Smooth muscle cell (in vitro differentiated cells): Measurements from ENCODE around the gene FAM50A. TPM values are rescaled to one million over a fixed set of nuclear protein-coding genes. Genes with fewer than 3 reads are reported as not detected.
"Not testable (repeated sequence)": the region's sequence is repeated elsewhere in the genome, so short reads cannot be mapped to it uniquely, and the experiment has no call there.

Experiments used
- DNase-seq: peaks from one replicate; lab custom pipeline; 2025; ENCODE audit not compliant: unreplicated experiment; lab: John Stamatoyannopoulos, UW
- H2AFZ ChIP-seq: fragments of 200-600 bp; sonication (generic); 2 replicates; pipeline ENCODE4 v1.6.0; 2016; ENCODE audit warnings: antibody characterized with exemption, low read depth, mild to moderate bottlenecking
- H3F3A ChIP-seq: fragments of 200-600 bp; sonication (generic); 2 replicates; pipeline ENCODE4 v1.6.0; 2017; ENCODE audit warnings: antibody characterized with exemption, low read depth
- H3K27ac ChIP-seq: fragments of 200-600 bp; sonication (generic); 2 replicates; pipeline ENCODE4 v1.5.1; 2016; ENCODE audit warnings: low read depth, mild to moderate bottlenecking
- H3K27me3 ChIP-seq: fragments of 200-600 bp; sonication (generic); 2 replicates; pipeline ENCODE4 v1.6.1; 2016; ENCODE audit warnings: low read depth, mild to moderate bottlenecking
- H3K36me3 ChIP-seq: fragments of 200-600 bp; sonication (generic); 2 replicates; pipeline ENCODE4 v1.5.1; 2016; ENCODE audit warnings: low read depth
- H3K4me1 ChIP-seq: fragments of 200-600 bp; sonication (generic); 2 replicates; pipeline ENCODE4 v1.5.1; 2016; ENCODE audit warnings: low read depth
- H3K4me2 ChIP-seq: fragments of 200-600 bp; sonication (generic); 2 replicates; pipeline ENCODE4 v1.6.0; 2016; ENCODE audit warnings: mild to moderate bottlenecking
- H3K4me3 ChIP-seq: fragments of 200-600 bp; sonication (generic); 2 replicates; pipeline ENCODE4 v1.5.1; 2016; ENCODE audit warnings: mild to moderate bottlenecking
- H3K79me2 ChIP-seq: fragments of 200-600 bp; sonication (generic); 2 replicates; pipeline ENCODE4 v1.6.0; 2016; ENCODE audit warnings: low read depth, mild to moderate bottlenecking
- H3K9ac ChIP-seq: fragments of 200-600 bp; sonication (generic); 2 replicates; pipeline ENCODE4 v1.6.0; 2016; ENCODE audit warnings: low read depth
- H3K9me3 ChIP-seq: fragments of 200-600 bp; sonication (generic); replicated peaks from 2 replicates; pipeline ENCODE4 v1.5.1; 2016; ENCODE audit warnings: low read depth
- H4K20me1 ChIP-seq: fragments of 200-600 bp; sonication (generic); 2 replicates; pipeline ENCODE4 v1.6.0; 2016; ENCODE audit warnings: low read depth
- CTCF ChIP-seq: fragments of 200-600 bp; sonication (generic); IDR thresholded peaks from 2 replicates; pipeline ENCODE4 v1.5.1; 2017; ENCODE audit warnings: borderline replicate concordance, mild to moderate bottlenecking, antibody characterized with exemption; ENCODE audit not compliant: insufficient read depth, poor library complexity, severe bottlenecking
- WGBS: methylation state at CpG from one replicate; pipeline ENCODE4 v1.1.7; 2016; ENCODE audit warnings: low lambda C conversion rate; 5-methylcytosine and 5-hydroxymethylcytosine counted together
- microRNA-seq: library from miRNA; unstranded; fragments of <30 nt; microRNA quantifications from one replicate; pipeline ENCODE4, GENCODE V29; 2016; ENCODE audit warnings: borderline number of aligned reads
- polyA plus RNA-seq: library from polyadenylated mRNA; unstranded; fragments of >200 nt; fragmentation: Nextera tagmentation; extraction: Ambion mirVana; gene quantifications from 2 replicates; pipeline ENCODE4 v1.2.1, GENCODE V29; 2016
- small RNA-seq: library from RNA; depleted of rRNA; stranded (forward); fragments of <200 nt; gene quantifications from one replicate; pipeline ENCODE3, GENCODE V24; 2014
- total RNA-seq: library from RNA; depleted of rRNA; stranded (reverse); fragments of >200 nt; gene quantifications from 2 replicates; pipeline ENCODE4 v1.2.3, GENCODE V29; 2014

The FAM50A gene
- total and polyA plus RNA-seq, 2 experiments from 2014 or later, result 46.0 to 183 TPM

DNA sequence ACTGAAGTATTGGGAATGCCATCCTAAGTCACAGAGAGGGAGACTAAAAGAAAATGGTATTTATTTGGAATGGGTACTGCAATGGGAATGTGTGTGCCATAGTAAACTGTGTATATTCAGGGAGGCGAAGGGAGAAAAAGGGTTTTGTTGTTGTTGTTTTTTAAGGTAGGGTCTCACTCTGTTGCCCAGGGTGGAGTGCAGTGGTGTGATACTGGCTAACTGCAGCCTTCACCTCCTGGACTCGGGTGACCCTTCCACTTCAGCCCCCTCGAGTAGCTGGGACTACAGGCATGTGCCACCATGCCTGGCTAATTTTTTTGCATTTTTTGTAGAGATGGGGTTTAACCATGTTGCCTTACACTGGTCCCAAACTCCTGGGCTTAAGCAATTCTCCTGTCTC lies 50.8 kb downstream of the FAM50A start:
- Histone ChIP-seq H3K27me3 (no peaks in the 10 kb centered on the region), H3K4me2 (no peak overlapping the region), H3K9me3 (no peaks in the 10 kb centered on the region), H3F3A (no peaks in the 10 kb centered on the region), H3K4me1 (peaks cover 3% of the 10 kb centered on the region), H3K9ac (no peak overlapping the region), H3K36me3 (no peaks in the 10 kb centered on the region), H2AFZ (no peak overlapping the region), H3K27ac (no peak overlapping the region), H3K4me3 (no peak overlapping the region), H4K20me1 (no peaks in the 10 kb centered on the region), H3K79me2 (no peaks in the 10 kb centered on the region)
- DNase-seq, result no peak
- TF ChIP-seq CTCF, result no peak
- WGBS, result 80% methylated on average over 3 of the region's 3 CpGs

GRCh38 chrX:154495472-154495922 lies 51.6 kb downstream of the FAM50A start:
- no peaks in the 10 kb centered on the region for H3K27me3 ChIP-seq
- no peaks in the 10 kb centered on the region for H3K79me2 ChIP-seq
- WGBS, result 84% methylated on average over 6 of the region's 6 CpGs
- H3K4me3 ChIP-seq, result no peak overlapping the region
- TF ChIP-seq CTCF, result no peak
- no peaks in the 10 kb centered on the region for H3K9me3 ChIP-seq
- no peak overlapping the region for H2AFZ ChIP-seq
- H3K9ac ChIP-seq, result no peak overlapping the region
- H3K4me2 ChIP-seq, result no peak overlapping the region
- no peak overlapping the region for H3K27ac ChIP-seq
- H4K20me1 ChIP-seq, result no peaks in the 10 kb centered on the region
- no peak for DNase-seq
- no peaks in the 10 kb centered on the region for H3F3A ChIP-seq
- peaks cover 3% of the 10 kb centered on the region for H3K4me1 ChIP-seq
- no peaks in the 10 kb centered on the region for H3K36me3 ChIP-seq

DNA sequence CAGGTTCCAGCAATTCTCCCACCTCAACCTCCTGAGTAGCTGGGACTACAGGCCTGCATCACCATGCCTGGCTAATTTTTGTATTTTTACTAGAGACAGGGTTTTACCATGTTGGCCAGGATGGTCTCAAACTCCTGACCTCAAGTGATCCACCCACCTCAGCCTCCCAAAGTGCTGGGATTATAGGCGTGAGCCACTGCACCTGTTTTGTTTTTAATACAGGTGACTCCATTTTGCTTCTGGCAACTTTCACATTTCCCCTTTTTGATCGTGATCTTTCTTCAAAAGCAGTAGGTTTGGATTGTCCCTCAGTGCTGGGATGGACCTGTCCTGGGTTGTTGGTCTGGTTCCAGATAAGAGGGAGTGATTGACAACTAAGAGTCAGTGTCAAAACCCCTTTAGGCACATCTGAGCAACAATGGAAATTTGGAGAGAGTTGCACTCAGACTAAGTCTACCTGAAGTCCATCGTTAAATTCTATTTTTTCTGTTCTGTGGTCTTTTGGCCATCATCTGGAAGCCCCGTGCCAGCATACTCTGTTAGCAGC lies 52.7 kb downstream of the FAM50A start:
- H3K36me3 ChIP-seq, result not testable (repeated sequence)

More for the DNA sequence above, 52.7 kb downstream of the FAM50A start:
- H4K20me1 ChIP-seq, H3K27me3 ChIP-seq, H3K9ac ChIP-seq, H3K4me3 ChIP-seq, H3K79me2 ChIP-seq, H3K4me2 ChIP-seq, H2AFZ ChIP-seq, DNase-seq, H3K4me1 ChIP-seq, H3K9me3 ChIP-seq, H3K27ac ChIP-seq, H3F3A ChIP-seq: not testable (repeated sequence)
- WGBS, result 82% methylated on average over 4 of the region's 4 CpGs

Small RNAs within 50 kb of the gene (microRNA-seq; reads per million reads assigned to microRNA genes)
- 21.6 reads per million, percentile 29 among the genes with 10 or more reads in this experiment for gene MIR6858

Small RNAs within 50 kb of the gene (small RNA-seq; reads per million reads assigned to genes)
- gene MIR6858, result 0.21 reads per million
- not detected for gene RN7SL697P
- not detected for gene SNORA70

Other genes starting within 250 kb of the FAM50A start
- not detected in 2 replicates for gene OPN1MW2, start 224.4 kb upstream of the FAM50A start, total RNA-seq
- not detected in 2 replicates for gene OPN1MW2, start 224.4 kb upstream of the FAM50A start, polyA plus RNA-seq
- not detected in 2 replicates for gene OPN1MW3, start 186.6 kb upstream of the FAM50A start, total RNA-seq
- not detected in 2 replicates for gene OPN1MW3, start 186.6 kb upstream of the FAM50A start, polyA plus RNA-seq
- gene TEX28, start 149.0 kb upstream of the FAM50A start, total RNA-seq, result not detected in 2 replicates
- not detected in 2 replicates for gene TEX28, start 149.0 kb upstream of the FAM50A start, polyA plus RNA-seq
- gene TKTL1, start 148.3 kb upstream of the FAM50A start, total RNA-seq, result not detected in 2 replicates
- not detected in 2 replicates for gene TKTL1, start 148.3 kb upstream of the FAM50A start, polyA plus RNA-seq
- gene FLNA, start 69.5 kb upstream of the FAM50A start, total RNA-seq, result 807 and 860 TPM in 2 replicates
- gene FLNA, start 69.5 kb upstream of the FAM50A start, polyA plus RNA-seq, result 1,632 and 1,832 TPM in 2 replicates
- gene EMD, start 64.8 kb upstream of the FAM50A start, total RNA-seq, result 46.1 and 61.4 TPM in 2 replicates
- 63.9 and 67.4 TPM in 2 replicates for gene EMD, start 64.8 kb upstream of the FAM50A start, polyA plus RNA-seq
- 2,811 and 3,107 TPM in 2 replicates for gene RPL10, start 45.8 kb upstream of the FAM50A start, total RNA-seq
- gene RPL10, start 45.8 kb upstream of the FAM50A start, polyA plus RNA-seq, result 1,314 and 1,395 TPM in 2 replicates
- 33.6 and 40.4 TPM in 2 replicates for gene DNASE1L1, start 34.9 kb upstream of the FAM50A start, total RNA-seq
- gene DNASE1L1, start 34.9 kb upstream of the FAM50A start, polyA plus RNA-seq, result 23.0 and 30.0 TPM in 2 replicates
- 28.3 and 203 TPM in 2 replicates for gene TAFAZZIN, start 32.6 kb upstream of the FAM50A start, total RNA-seq
- 30.2 and 32.4 TPM in 2 replicates for gene TAFAZZIN, start 32.6 kb upstream of the FAM50A start, polyA plus RNA-seq
- gene ATP6AP1, start 15.5 kb upstream of the FAM50A start, total RNA-seq, result 84.0 and 104 TPM in 2 replicates
- gene ATP6AP1, start 15.5 kb upstream of the FAM50A start, polyA plus RNA-seq, result 193 and 213 TPM in 2 replicates
- 92.2 and 98.8 TPM in 2 replicates for gene GDI1, start 7.0 kb upstream of the FAM50A start, total RNA-seq
- 143 and 160 TPM in 2 replicates for gene GDI1, start 7.0 kb upstream of the FAM50A start, polyA plus RNA-seq
- 15.1 and 33.6 TPM in 2 replicates for gene PLXNA3, start 14.1 kb downstream of the FAM50A start, total RNA-seq
- gene PLXNA3, start 14.1 kb downstream of the FAM50A start, polyA plus RNA-seq, result 38.2 and 60.2 TPM in 2 replicates
- 33.8 and 39.7 TPM in 2 replicates for gene LAGE3, start 35.1 kb downstream of the FAM50A start, total RNA-seq
- 52.7 and 66.1 TPM in 2 replicates for gene LAGE3, start 35.1 kb downstream of the FAM50A start, polyA plus RNA-seq
- 28.7 and 42.1 TPM in 2 replicates for gene UBL4A, start 42.5 kb downstream of the FAM50A start, total RNA-seq
- 46.9 and 50.8 TPM in 2 replicates for gene UBL4A, start 42.5 kb downstream of the FAM50A start, polyA plus RNA-seq
- 26.8 and 34.7 TPM in 2 replicates for gene SLC10A3, start 46.5 kb downstream of the FAM50A start, total RNA-seq
- 52.1 and 63.1 TPM in 2 replicates for gene SLC10A3, start 46.5 kb downstream of the FAM50A start, polyA plus RNA-seq
- 13.6 and 16.0 TPM in 2 replicates for gene FAM3A, start 72.1 kb downstream of the FAM50A start, total RNA-seq
- 49.1 and 53.7 TPM in 2 replicates for gene FAM3A, start 72.1 kb downstream of the FAM50A start, polyA plus RNA-seq
- 32.9 and 37.9 TPM in 2 replicates for gene G6PD, start 102.7 kb downstream of the FAM50A start, total RNA-seq
- 12.9 and 13.5 TPM in 2 replicates for gene G6PD, start 102.7 kb downstream of the FAM50A start, polyA plus RNA-seq
- 8.3 and 12.5 TPM in 2 replicates for gene IKBKG, start 103.5 kb downstream of the FAM50A start, total RNA-seq
- gene IKBKG, start 103.5 kb downstream of the FAM50A start, polyA plus RNA-seq, result 25.4 and 32.0 TPM in 2 replicates
- not detected in 2 replicates for gene CTAG1A, start 141.0 kb downstream of the FAM50A start, total RNA-seq
- gene CTAG1A, start 141.0 kb downstream of the FAM50A start, polyA plus RNA-seq, result not detected in 2 replicates
- not detected in 2 replicates for gene CTAG1B, start 175.1 kb downstream of the FAM50A start, total RNA-seq
- not detected in 2 replicates for gene CTAG1B, start 175.1 kb downstream of the FAM50A start, polyA plus RNA-seq
- not detected in 2 replicates for gene CTAG2, start 209.4 kb downstream of the FAM50A start, total RNA-seq
- not detected in 2 replicates for gene CTAG2, start 209.4 kb downstream of the FAM50A start, polyA plus RNA-seq